HG03280 (cell line): ENCODE measurements around the gene VSTM2L.

Source experiments
- ATAC-seq: cut with Tn5 transposase; IDR thresholded peaks from one replicate; pipeline ENCODE4 v1.9.1; 2021; ENCODE audit warnings: mild to moderate bottlenecking, moderate library complexity; ENCODE audit not compliant: unreplicated experiment

VSTM2L gene

GRCh38 chr20:37878835-37879599 is 23.9 kb upstream of the VSTM2L start:
- no peak for ATAC-seq

GRCh38 chr20:37879843-37880242 is 23.1 kb upstream of the VSTM2L start:
- ATAC-seq, result no peak

GRCh38 chr20:37880726-37881591 is 22.0 kb upstream of the VSTM2L start:
- no peak for ATAC-seq

- no peak for ATAC-seq
Measured at GRCh38 chr20:37881601-37882343, 21.2 kb upstream of the VSTM2L start.

GRCh38 chr20:37882961-37883712 is 19.8 kb upstream of the VSTM2L start:
- ATAC-seq, result no peak

- no peak for ATAC-seq
Measured at GRCh38 chr20:37885042-37885441, 17.9 kb upstream of the VSTM2L start.

GRCh38 chr20:37885593-37886503 is 17.1 kb upstream of the VSTM2L start:
- ATAC-seq, result no peak

GRCh38 chr20:37886851-37887297 is 16.1 kb upstream of the VSTM2L start:
- no peak for ATAC-seq

GRCh38 chr20:37888641-37889040 is 14.3 kb upstream of the VSTM2L start:
- no peak for ATAC-seq

- no peak for ATAC-seq
Measured at GRCh38 chr20:37890108-37890507, 12.8 kb upstream of the VSTM2L start.

- no peak for ATAC-seq
Measured at GRCh38 chr20:37890643-37891042, 12.3 kb upstream of the VSTM2L start.

- no peak for ATAC-seq
Measured at GRCh38 chr20:37892001-37892400, 10.9 kb upstream of the VSTM2L start.

- ATAC-seq, result no peak
Measured at GRCh38 chr20:37893566-37894241, 9.2 kb upstream of the VSTM2L start.

GRCh38 chr20:37894454-37894853 is 8.5 kb upstream of the VSTM2L start:
- no peak for ATAC-seq

GRCh38 chr20:37895166-37895565 is 7.8 kb upstream of the VSTM2L start:
- ATAC-seq, result no peak

GRCh38 chr20:37896932-37897548 is 5.9 kb upstream of the VSTM2L start:
- no peak for ATAC-seq

- ATAC-seq, result no peak
Measured at GRCh38 chr20:37898233-37899104, 4.5 kb upstream of the VSTM2L start.
